GM12878 (cell line): ENCODE measurements around the gene B4GALT1.

Experiments
- BHLHE40 ChIP-seq, 2 experiments: fragments of 450-650 bp in 1 of 2; IDR thresholded peaks; 2 replicates each; pipeline ENCODE4 v1.6.1; 2011 to 2017; ENCODE audit warnings: low read depth in 2 of 2, borderline replicate concordance in 1 of 2, improper control_type of control experiment in 1 of 2, low read length in 1 of 2, mild to moderate bottlenecking in 1 of 2
- CHD2 ChIP-seq: IDR thresholded peaks from 2 replicates; pipeline ENCODE4 v1.6.1; 2011; ENCODE audit warnings: low read depth, low read length, improper control_type of control experiment, borderline replicate concordance
- EP300 ChIP-seq, 2 experiments: fragments of 150-350 bp in 1 of 2; IDR thresholded peaks; 2 replicates each; pipeline ENCODE4 v1.6.1; 2011 to 2012; ENCODE audit warnings: low read depth in 2 of 2, low read length in 2 of 2, borderline replicate concordance in 1 of 2, improper control_type of control experiment in 1 of 2, inconsistent platforms in 1 of 2; ENCODE audit not compliant: control insufficient read depth in 1 of 2
- FOXM1 ChIP-seq: IDR thresholded peaks from 2 replicates; pipeline ENCODE4 v1.6.1; 2012; ENCODE audit warnings: low read depth, mild to moderate bottlenecking, inconsistent platforms, low read length, moderate library complexity
- PML ChIP-seq: IDR thresholded peaks from 2 replicates; pipeline ENCODE4 v1.6.1; 2012; ENCODE audit warnings: low read length, inconsistent platforms
- POLR2A ChIP-seq: IDR thresholded peaks from 2 replicates; pipeline ENCODE4 v1.6.1; 2011; ENCODE audit warnings: low read depth, mild to moderate bottlenecking, low read length
- POLR2AphosphoS5 ChIP-seq: IDR thresholded peaks from 2 replicates; pipeline ENCODE4 v1.6.1; 2011; ENCODE audit warnings: mild to moderate bottlenecking, low read length, inconsistent platforms
- SIN3A ChIP-seq: IDR thresholded peaks from 2 replicates; pipeline ENCODE4 v1.6.1; 2012; ENCODE audit warnings: low read depth, low read length, improper control_type of control experiment
- ZNF274 ChIP-seq: IDR thresholded peaks from one replicate; pipeline ENCODE4 v1.8.0; 2011; ENCODE audit not compliant: insufficient read length, insufficient read depth
- TF ChIP-seq, protein P1 (sequence below), 3 experiments: IDR thresholded peaks in 2 of 3; conservative IDR thresholded peaks in 1 of 3; 2 replicates each; pipeline ENCODE4 v1.5.1; 2011; ENCODE audit warnings: low read depth in 3 of 3, low read length in 3 of 3, mild to moderate bottlenecking in 3 of 3, control low read depth in 2 of 3, moderate library complexity in 2 of 3, inconsistent platforms in 1 of 3, mixed read lengths in 1 of 3; ENCODE audit not compliant: control insufficient read depth in 2 of 3, insufficient read depth in 1 of 3; ENCODE audit errors: extremely low read depth in 1 of 3
- TF ChIP-seq, protein P2 (sequence below): fragments of 450-650 bp; formaldehyde crosslinking; IDR thresholded peaks from 2 replicates; pipeline ENCODE4 v1.5.0; 2022; ENCODE audit warnings: mild to moderate bottlenecking, missing genetic modification characterization

DNA sequence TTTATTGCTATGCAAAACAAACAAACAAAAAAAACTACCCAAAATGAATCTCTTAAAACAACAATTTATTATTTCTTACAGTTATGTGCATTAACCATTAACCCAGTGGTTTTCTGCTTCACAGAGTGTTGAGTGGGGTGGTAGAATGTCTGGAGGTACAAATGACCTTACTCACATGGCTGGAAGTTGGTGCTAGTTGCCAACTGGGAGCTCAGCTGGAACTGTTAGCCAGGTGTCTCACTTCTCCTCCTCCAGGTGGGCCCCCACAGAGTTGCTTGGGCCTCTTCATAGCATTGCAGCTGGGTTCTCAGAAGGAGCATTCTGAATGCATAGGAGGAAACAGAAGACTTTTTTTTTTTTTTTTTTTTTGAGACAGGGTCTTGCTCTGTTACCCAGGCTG lies 10.5 kb upstream of the B4GALT1 start:
- TF ChIP-seq, protein P1, sequence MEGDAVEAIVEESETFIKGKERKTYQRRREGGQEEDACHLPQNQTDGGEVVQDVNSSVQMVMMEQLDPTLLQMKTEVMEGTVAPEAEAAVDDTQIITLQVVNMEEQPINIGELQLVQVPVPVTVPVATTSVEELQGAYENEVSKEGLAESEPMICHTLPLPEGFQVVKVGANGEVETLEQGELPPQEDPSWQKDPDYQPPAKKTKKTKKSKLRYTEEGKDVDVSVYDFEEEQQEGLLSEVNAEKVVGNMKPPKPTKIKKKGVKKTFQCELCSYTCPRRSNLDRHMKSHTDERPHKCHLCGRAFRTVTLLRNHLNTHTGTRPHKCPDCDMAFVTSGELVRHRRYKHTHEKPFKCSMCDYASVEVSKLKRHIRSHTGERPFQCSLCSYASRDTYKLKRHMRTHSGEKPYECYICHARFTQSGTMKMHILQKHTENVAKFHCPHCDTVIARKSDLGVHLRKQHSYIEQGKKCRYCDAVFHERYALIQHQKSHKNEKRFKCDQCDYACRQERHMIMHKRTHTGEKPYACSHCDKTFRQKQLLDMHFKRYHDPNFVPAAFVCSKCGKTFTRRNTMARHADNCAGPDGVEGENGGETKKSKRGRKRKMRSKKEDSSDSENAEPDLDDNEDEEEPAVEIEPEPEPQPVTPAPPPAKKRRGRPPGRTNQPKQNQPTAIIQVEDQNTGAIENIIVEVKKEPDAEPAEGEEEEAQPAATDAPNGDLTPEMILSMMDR (IDR thresholded peaks at IDR 0.05 in 2 of 3, conservative IDR thresholded peaks at IDR 0.05 in 1 of 3; ENCODE audit: control insufficient read depth in 2 of 3, extremely low read depth in 1 of 3, insufficient read depth in 1 of 3, low read depth in 3 of 3, low read length in 3 of 3): no peak
- TF ChIP-seq POLR2AphosphoS5 (no peak), EP300 (IDR thresholded peaks at IDR 0.05; ENCODE audit: borderline replicate concordance in 1 of 2, control insufficient read depth in 1 of 2, low read depth in 2 of 2, low read length in 2 of 2) (no peak), BHLHE40 (IDR thresholded peaks at IDR 0.05; ENCODE audit: borderline replicate concordance in 1 of 2, low read depth in 2 of 2, low read length in 1 of 2) (peak in 1 of 2 experiments; percentile 23; a peak in 1 of 4 replicates), PML (no peak), FOXM1 (no peak), ZNF274 (no peak), CHD2 (no peak), SIN3A (no peak), POLR2A (no peak)
- TF ChIP-seq, protein P2, sequence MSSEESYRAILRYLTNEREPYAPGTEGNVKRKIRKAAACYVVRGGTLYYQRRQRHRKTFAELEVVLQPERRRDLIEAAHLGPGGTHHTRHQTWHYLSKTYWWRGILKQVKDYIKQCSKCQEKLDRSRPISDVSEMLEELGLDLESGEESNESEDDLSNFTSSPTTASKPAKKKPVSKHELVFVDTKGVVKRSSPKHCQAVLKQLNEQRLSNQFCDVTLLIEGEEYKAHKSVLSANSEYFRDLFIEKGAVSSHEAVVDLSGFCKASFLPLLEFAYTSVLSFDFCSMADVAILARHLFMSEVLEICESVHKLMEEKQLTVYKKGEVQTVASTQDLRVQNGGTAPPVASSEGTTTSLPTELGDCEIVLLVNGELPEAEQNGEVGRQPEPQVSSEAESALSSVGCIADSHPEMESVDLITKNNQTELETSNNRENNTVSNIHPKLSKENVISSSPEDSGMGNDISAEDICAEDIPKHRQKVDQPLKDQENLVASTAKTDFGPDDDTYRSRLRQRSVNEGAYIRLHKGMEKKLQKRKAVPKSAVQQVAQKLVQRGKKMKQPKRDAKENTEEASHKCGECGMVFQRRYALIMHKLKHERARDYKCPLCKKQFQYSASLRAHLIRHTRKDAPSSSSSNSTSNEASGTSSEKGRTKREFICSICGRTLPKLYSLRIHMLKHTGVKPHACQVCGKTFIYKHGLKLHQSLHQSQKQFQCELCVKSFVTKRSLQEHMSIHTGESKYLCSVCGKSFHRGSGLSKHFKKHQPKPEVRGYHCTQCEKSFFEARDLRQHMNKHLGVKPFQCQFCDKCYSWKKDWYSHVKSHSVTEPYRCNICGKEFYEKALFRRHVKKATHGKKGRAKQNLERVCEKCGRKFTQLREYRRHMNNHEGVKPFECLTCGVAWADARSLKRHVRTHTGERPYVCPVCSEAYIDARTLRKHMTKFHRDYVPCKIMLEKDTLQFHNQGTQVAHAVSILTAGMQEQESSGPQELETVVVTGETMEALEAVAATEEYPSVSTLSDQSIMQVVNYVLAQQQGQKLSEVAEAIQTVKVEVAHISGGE (CRISPR knock-in tag): no peak
